Activated T-helper 2 cell treated with anti-CD3 and anti-CD28 coated beads, Interferon-gamma antibody, Interleukin-2, Interleukin-4, amounts not matched to agents 10 μg/mL and 5 μg/mL and 100 μg/mL, durations not matched to agents 14 hours and 24 hours and 36 hours (primary cell): ENCODE measurements around the gene HEMGN. TPM values are rescaled to one million over a fixed set of nuclear protein-coding genes. Genes with fewer than 3 reads are reported as not detected.
"Not testable (repeated sequence)": the region's sequence is repeated elsewhere in the genome, so short reads cannot be mapped to it uniquely, and the experiment has no call there.

Source experiments
- DNase-seq: peaks from one replicate; pipeline ENCODE4 v3.0.0; 2021; ENCODE audit warnings: low spot score
- H3K27ac Mint-ChIP-seq: one replicate; pipeline ENCODE4 v1.8.0; 2021; ENCODE audit warnings: mixed read lengths
- H3K27me3 Mint-ChIP-seq: one replicate; pipeline ENCODE4 v1.8.0; 2021; ENCODE audit warnings: low read depth, mixed read lengths
- H3K36me3 Mint-ChIP-seq: one replicate; pipeline ENCODE4 v1.8.0; 2021; ENCODE audit warnings: low read depth, mixed read lengths
- H3K4me1 Mint-ChIP-seq: one replicate; pipeline ENCODE4 v1.8.0; 2021; ENCODE audit warnings: low read depth, mixed read lengths
- H3K4me3 Mint-ChIP-seq: one replicate; pipeline ENCODE4 v1.8.0; 2021; ENCODE audit warnings: low read depth, mild to moderate bottlenecking, moderate library complexity, mixed read lengths
- H3K9me3 Mint-ChIP-seq: one replicate; pipeline ENCODE4 v1.8.0; 2021; ENCODE audit warnings: mixed read lengths
- intact Hi-C: fragments of 100-400 bp; cut with micrococcal nuclease; formaldehyde crosslinking; loops from one replicate; pipeline ENCODE4 v1.15.1; 2023
- total RNA-seq: library from RNA; stranded (reverse); gene quantifications from 2 replicates; pipeline ENCODE4 v1.2.3, GENCODE V29; 2022

Gene HEMGN
- total RNA-seq, 1 donor from 2014 or later: 0.41 TPM

- intact Hi-C loops: loop anchor here (5.0 kb wide), 1 partner anchor 122 kb away; no protein-coding TSS in a partner anchor
- no peak overlapping the region for H3K27ac Mint-ChIP-seq
- no peak overlapping the region for H3K4me3 Mint-ChIP-seq
- no peaks in the 10 kb centered on the region for H3K36me3 Mint-ChIP-seq
- H3K4me1 Mint-ChIP-seq: peaks cover 11% of the 10 kb centered on the region
- no peak for DNase-seq
- peaks cover 5% of the 10 kb centered on the region for H3K27me3 Mint-ChIP-seq
- H3K9me3 Mint-ChIP-seq: peaks cover 4% of the 10 kb centered on the region
Measured at GRCh38 chr9:97979788-97980478, 42.0 kb upstream of the HEMGN start.

GRCh38 chr9:97978371-97979130 lies 40.6 kb upstream of the HEMGN start:
- intact Hi-C loops: no loop called here
- Mint-ChIP-seq H3K36me3 (no peaks in the 10 kb centered on the region), H3K4me1 (peaks cover 11% of the 10 kb centered on the region), H3K4me3 (no peak overlapping the region), H3K9me3 (peaks cover 4% of the 10 kb centered on the region), H3K27ac (no peak overlapping the region), H3K27me3 (peaks cover 5% of the 10 kb centered on the region)
- DNase-seq: no peak

- peaks cover 17% of the 10 kb centered on the region for H3K27me3 Mint-ChIP-seq
- H3K36me3 Mint-ChIP-seq, H3K27ac Mint-ChIP-seq, H3K4me1 Mint-ChIP-seq, DNase-seq, intact Hi-C loops, H3K9me3 Mint-ChIP-seq, H3K4me3 Mint-ChIP-seq: not testable (repeated sequence)
Measured at GRCh38 chr9:97976633-97977032, 38.7 kb upstream of the HEMGN start.

DNA sequence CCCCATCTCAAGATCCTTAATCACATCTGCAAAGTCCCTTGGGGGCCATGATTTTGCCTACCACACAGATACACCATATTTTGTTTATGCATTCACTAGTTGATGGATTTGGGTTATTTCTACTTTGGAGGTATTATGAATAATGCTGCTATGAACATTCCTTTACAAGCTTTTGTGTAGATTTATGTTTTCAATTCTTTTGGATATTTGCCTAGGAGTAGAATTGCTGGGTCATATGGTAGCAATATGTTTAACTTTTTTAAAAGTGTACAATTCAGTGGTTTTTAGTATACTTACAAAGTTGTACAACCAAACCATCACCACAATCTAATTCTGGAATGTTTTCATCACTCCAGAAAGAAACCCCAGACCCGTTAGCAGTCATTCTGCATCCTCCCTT lies 37.4 kb upstream of the HEMGN start:
- intact Hi-C loops: no loop called here
- DNase-seq: no peak
- H3K36me3 Mint-ChIP-seq: no peaks in the 10 kb centered on the region
- peaks cover 6% of the 10 kb centered on the region for H3K4me1 Mint-ChIP-seq
- no peak overlapping the region for H3K27ac Mint-ChIP-seq
- H3K9me3 Mint-ChIP-seq: peaks cover 4% of the 10 kb centered on the region
- H3K27me3 Mint-ChIP-seq: peaks cover 19% of the 10 kb centered on the region
- H3K4me3 Mint-ChIP-seq: no peak overlapping the region

GRCh38 chr9:97972753-97973152 lies 34.8 kb upstream of the HEMGN start:
- intact Hi-C loops: no loop called here
- H3K4me3 Mint-ChIP-seq: no peak overlapping the region
- no peak overlapping the region for H3K27ac Mint-ChIP-seq
- H3K9me3 Mint-ChIP-seq: peaks cover 4% of the 10 kb centered on the region
- H3K4me1 Mint-ChIP-seq: peaks cover 2% of the 10 kb centered on the region
- H3K27me3 Mint-ChIP-seq: peaks cover 22% of the 10 kb centered on the region
- DNase-seq: no peak
- H3K36me3 Mint-ChIP-seq: no peaks in the 10 kb centered on the region

DNA sequence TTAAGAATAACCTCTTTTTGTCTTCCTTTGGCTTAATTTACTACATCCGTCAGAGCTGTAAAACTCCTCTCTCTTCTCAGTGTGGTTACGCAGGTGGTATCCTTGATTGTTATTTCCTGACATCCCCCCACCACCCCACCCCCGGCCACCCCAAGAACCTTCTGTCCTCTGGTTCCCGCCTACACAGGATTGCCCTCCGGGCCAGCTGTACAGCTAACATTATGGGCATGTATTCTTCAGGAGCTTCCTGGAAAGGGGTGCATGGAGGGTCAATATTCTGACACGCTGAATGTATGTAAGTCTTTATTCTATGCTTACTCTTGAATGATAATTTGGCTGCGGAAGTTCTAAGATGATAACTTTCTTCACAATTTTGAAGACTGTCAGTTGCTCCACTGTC lies 32.2 kb upstream of the HEMGN start:
- Mint-ChIP-seq H3K4me3 (no peak overlapping the region), H3K4me1 (peaks cover 2% of the 10 kb centered on the region), H3K9me3 (peaks cover 2% of the 10 kb centered on the region), H3K36me3 (no peaks in the 10 kb centered on the region), H3K27me3 (peaks cover 19% of the 10 kb centered on the region), H3K27ac (no peak overlapping the region)
- no peak for DNase-seq
- intact Hi-C loops: no loop called here

GRCh38 chr9:97969014-97969413 lies 31.0 kb upstream of the HEMGN start:
- Mint-ChIP-seq H3K36me3 (no peaks in the 10 kb centered on the region), H3K27me3 (peaks cover 20% of the 10 kb centered on the region), H3K4me1 (peaks cover 4% of the 10 kb centered on the region), H3K4me3 (no peak overlapping the region), H3K9me3 (no peaks in the 10 kb centered on the region), H3K27ac (no peak overlapping the region)
- no peak for DNase-seq
- intact Hi-C loops: no loop called here

GRCh38 chr9:97966493-97966892 lies 28.5 kb upstream of the HEMGN start:
- peaks cover 10% of the 10 kb centered on the region for H3K4me1 Mint-ChIP-seq
- DNase-seq: no peak
- no peak overlapping the region for H3K4me3 Mint-ChIP-seq
- H3K27me3 Mint-ChIP-seq: peaks cover 7% of the 10 kb centered on the region
- intact Hi-C loops: no loop called here
- no peak overlapping the region for H3K27ac Mint-ChIP-seq
- no peaks in the 10 kb centered on the region for H3K36me3 Mint-ChIP-seq
- H3K9me3 Mint-ChIP-seq: no peaks in the 10 kb centered on the region

DNA sequence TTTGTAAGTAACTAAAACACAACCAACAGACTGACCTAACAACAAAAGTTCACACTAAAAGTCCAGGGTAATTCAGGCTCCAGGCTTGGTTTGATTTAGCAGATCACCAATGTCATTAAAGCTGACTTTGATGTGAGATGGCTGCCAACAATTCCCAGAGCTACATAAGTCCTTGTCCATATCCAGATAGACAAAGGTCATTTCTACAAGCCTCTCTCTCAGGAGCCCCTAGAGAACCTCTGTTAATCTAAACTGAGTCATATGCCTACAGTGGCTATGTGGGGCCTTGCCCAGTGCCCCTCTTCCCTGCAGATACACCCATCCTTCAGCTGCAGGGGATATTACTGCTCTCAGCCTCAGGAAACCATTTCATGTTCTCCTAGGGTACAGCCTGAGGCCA lies 26.9 kb upstream of the HEMGN start:
- intact Hi-C loops: no loop called here
- Mint-ChIP-seq H3K27ac (no peak overlapping the region), H3K4me3 (no peak overlapping the region), H3K9me3 (no peaks in the 10 kb centered on the region), H3K4me1 (peaks cover 8% of the 10 kb centered on the region), H3K27me3 (peaks cover 3% of the 10 kb centered on the region), H3K36me3 (no peaks in the 10 kb centered on the region)
- DNase-seq: no peak

DNA sequence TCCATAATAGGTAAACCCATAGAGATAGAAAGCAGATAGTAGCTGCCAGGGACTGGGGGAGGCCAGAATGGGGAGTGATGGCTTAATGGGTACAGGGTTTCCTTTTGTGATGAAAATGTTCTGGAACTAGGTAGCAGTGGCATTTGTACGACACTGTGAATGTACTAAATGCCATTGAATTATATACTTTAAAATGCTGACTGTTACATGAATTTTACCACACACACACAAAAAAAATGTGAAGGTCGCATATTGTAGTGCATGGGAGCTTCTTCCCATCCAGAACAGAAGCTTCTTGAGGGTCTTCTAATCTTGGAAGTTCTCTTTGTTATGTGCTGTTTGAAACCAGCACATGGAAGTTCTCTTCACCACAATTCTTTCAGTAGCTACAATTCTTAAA lies 25.3 kb upstream of the HEMGN start:
- Mint-ChIP-seq H3K4me1 (peaks cover 15% of the 10 kb centered on the region), H3K27me3 (peaks cover 3% of the 10 kb centered on the region), H3K9me3 (no peaks in the 10 kb centered on the region), H3K27ac (no peak overlapping the region), H3K36me3 (no peaks in the 10 kb centered on the region), H3K4me3 (no peak overlapping the region)
- intact Hi-C loops: no loop called here
- no peak for DNase-seq

DNA sequence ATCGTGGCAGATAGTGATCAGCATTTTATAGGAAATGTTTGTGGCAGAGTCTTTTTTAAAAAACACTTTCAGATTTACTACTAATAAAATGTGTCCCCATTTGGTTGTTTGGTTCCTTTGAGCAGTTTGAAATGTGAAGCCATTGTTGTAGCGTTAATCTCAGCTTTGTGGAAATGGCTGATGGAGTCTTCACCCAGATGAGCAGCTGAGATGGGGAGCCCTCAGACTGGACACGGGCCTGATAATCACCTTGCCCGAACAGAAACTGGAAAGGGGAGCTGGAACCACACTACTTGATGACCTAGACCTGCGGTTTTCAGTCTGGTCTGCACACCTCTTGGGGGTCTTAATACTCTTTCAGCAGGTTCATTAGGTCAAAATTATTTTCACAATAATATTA lies 24.6 kb upstream of the HEMGN start:
- H3K4me3 Mint-ChIP-seq: no peak overlapping the region
- H3K27ac Mint-ChIP-seq: no peak overlapping the region
- DNase-seq: no peak
- no peaks in the 10 kb centered on the region for H3K36me3 Mint-ChIP-seq
- intact Hi-C loops: no loop called here
- peaks cover 15% of the 10 kb centered on the region for H3K4me1 Mint-ChIP-seq
- no peaks in the 10 kb centered on the region for H3K9me3 Mint-ChIP-seq
- H3K27me3 Mint-ChIP-seq: peaks cover 1% of the 10 kb centered on the region

DNA sequence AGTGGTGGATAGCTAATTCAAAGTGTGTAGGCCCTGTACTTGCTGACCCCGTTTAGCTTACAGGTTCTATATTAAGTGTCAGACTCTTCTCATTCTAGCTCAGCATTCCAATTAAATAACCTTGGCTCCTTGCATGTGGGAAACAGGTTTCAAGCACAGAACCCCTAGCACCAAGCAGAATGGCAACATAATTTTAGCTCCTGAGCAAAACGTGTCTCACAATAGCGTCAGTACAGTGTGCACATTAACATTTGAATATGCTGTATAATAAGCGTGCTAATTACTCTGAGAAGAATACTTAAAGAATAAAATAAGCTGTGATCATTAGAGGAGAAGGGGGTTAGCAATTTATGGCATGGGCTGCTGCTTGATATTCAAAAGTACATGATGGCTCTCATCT lies 24.2 kb upstream of the HEMGN start:
- H3K27ac Mint-ChIP-seq: no peak overlapping the region
- no peaks in the 10 kb centered on the region for H3K9me3 Mint-ChIP-seq
- no peaks in the 10 kb centered on the region for H3K36me3 Mint-ChIP-seq
- peaks cover 15% of the 10 kb centered on the region for H3K4me1 Mint-ChIP-seq
- intact Hi-C loops: no loop called here
- H3K4me3 Mint-ChIP-seq: no peak overlapping the region
- DNase-seq: no peak
- peaks cover 1% of the 10 kb centered on the region for H3K27me3 Mint-ChIP-seq

GRCh38 chr9:97961361-97961760 lies 23.4 kb upstream of the HEMGN start:
- no peak for DNase-seq
- H3K27me3 Mint-ChIP-seq: peaks cover 1% of the 10 kb centered on the region
- intact Hi-C loops: no loop called here
- H3K4me1 Mint-ChIP-seq: peaks cover 16% of the 10 kb centered on the region
- H3K9me3 Mint-ChIP-seq: no peaks in the 10 kb centered on the region
- no peak overlapping the region for H3K27ac Mint-ChIP-seq
- no peaks in the 10 kb centered on the region for H3K36me3 Mint-ChIP-seq
- no peak overlapping the region for H3K4me3 Mint-ChIP-seq
